Body of pancreas (tissue), 4 donors: ENCODE results near the gene MST1.

Experiments used
- CTCF ChIP-seq, 7 experiments: fragments of 450-650 bp in 4 of 7; fragments of 200-600 bp in 3 of 7; sonication (generic) in 3 of 7; IDR thresholded peaks; one replicate each; pipeline ENCODE4 v1.5.1; 2016 to 2019; ENCODE audit warnings: antibody characterized with exemption in 7 of 7
- POLR2A ChIP-seq, 3 donors: fragments of 450-650 bp; IDR thresholded peaks; one replicate each; pipeline ENCODE4 v1.6.1; 2016; ENCODE audit warnings: antibody characterized with exemption in 3 of 3, mild to moderate bottlenecking in 2 of 3

- TF ChIP-seq CTCF (IDR thresholded peaks at IDR 0.05) (no peak), POLR2A (IDR thresholded peaks at IDR 0.05) (no peak)
Observed at GRCh38 chr3:49724586-49724985, 35.3 kb upstream of the MST1 start.
